Endothelial cell of umbilical vein (primary cell): ENCODE data around the gene TP73. TPM values are rescaled to one million over a fixed set of nuclear protein-coding genes. Genes with fewer than 3 reads are reported as not detected.
"Not testable (repeated sequence)": the region's sequence is repeated elsewhere in the genome, so short reads cannot be mapped to it uniquely, and the experiment has no call there.

Source experiments
- BruUV-seq: library from RNA; stranded (reverse); fragments of 400-500 nt; replicated peaks from 2 replicates; lab custom pipeline; 2021; lab: Mats Ljungman, UMichigan
- CTCF ChIA-PET: fragments of 300-600, 350-600 bp; sonication (Branson Sonifier 250); formaldehyde crosslinking; loops from one replicate; lab custom pipeline; 2021; ENCODE audit warnings: antibody characterized with exemption, inconsistent platforms; lab: Charles Lee
- POLR2A ChIA-PET: fragments of 300-600, 350-600 bp; sonication (Branson Sonifier 250); formaldehyde crosslinking; loops from one replicate; lab custom pipeline; 2021; ENCODE audit warnings: antibody characterized with exemption, inconsistent platforms; lab: Charles Lee
- DNase-seq: peaks from one replicate; pipeline ENCODE4 v3.0.0-alpha.2; 2011; ENCODE audit warnings: low read depth, low spot score
- FAIRE-seq: peaks from 2 replicates; lab custom pipeline; 2011; peaks lifted over from hg19 to GRCh38; lab: Jason Lieb, UNC
- H2AFZ ChIP-seq: 2 replicates; pipeline ENCODE4 v1.6.0; 2012; ENCODE audit warnings: low read depth, low read length, control low read depth, inconsistent platforms
- H3K27ac ChIP-seq: 2 replicates; pipeline ENCODE4 v1.5.1; 2011; ENCODE audit warnings: low read depth, mild to moderate bottlenecking, control low read depth, low read length, moderate library complexity; ENCODE audit not compliant: insufficient read depth
- H3K27me3 ChIP-seq, 2 experiments: 2 replicates each; pipeline versions ENCODE4 v1.6.0 to v1.6.1; 2011; ENCODE audit warnings: low read length in 2 of 2, mixed read lengths in 1 of 2; ENCODE audit not compliant: control insufficient read depth in 2 of 2, insufficient read depth in 2 of 2
- H3K36me3 ChIP-seq, 2 experiments: 2 replicates in 1 of 2; 3 replicates in 1 of 2; pipeline ENCODE4 v1.5.1; 2011; ENCODE audit warnings: low read length in 2 of 2, mild to moderate bottlenecking in 1 of 2, moderate library complexity in 1 of 2; ENCODE audit not compliant: control insufficient read depth in 2 of 2, insufficient read depth in 2 of 2; ENCODE audit errors: extremely low read depth in 1 of 2
- H3K4me1 ChIP-seq: 3 replicates; pipeline ENCODE4 v1.5.1; 2011; ENCODE audit warnings: mild to moderate bottlenecking, low read length; ENCODE audit not compliant: control insufficient read depth, insufficient read depth; ENCODE audit errors: extremely low read depth
- H3K4me2 ChIP-seq: 2 replicates; pipeline ENCODE4 v1.6.1; 2011; ENCODE audit warnings: low read length, control low read depth, mixed read lengths; ENCODE audit not compliant: insufficient read depth
- H3K4me3 ChIP-seq, 3 experiments: fragments of 200-600 bp in 1 of 3; sonication (generic), shearing (Covaris generic) in 1 of 3; replicated peaks in 1 of 3; 2 replicates each; pipeline ENCODE4 v1.5.1; 2011 to 2016; ENCODE audit warnings: control low read depth in 3 of 3, low read length in 3 of 3, mild to moderate bottlenecking in 2 of 3, inconsistent platforms in 1 of 3, low read depth in 1 of 3, moderate library complexity in 1 of 3; ENCODE audit not compliant: insufficient read depth in 1 of 3
- H3K79me2 ChIP-seq: 2 replicates; pipeline ENCODE4 v1.6.0; 2012; ENCODE audit warnings: low read length, inconsistent platforms; ENCODE audit not compliant: control insufficient read depth, insufficient read depth
- H3K9ac ChIP-seq: replicated peaks from 2 replicates; pipeline ENCODE3; 2011; ENCODE audit warnings: low read length, control low read depth; ENCODE audit not compliant: insufficient read depth; ENCODE audit errors: extremely low read depth
- H3K9me1 ChIP-seq: replicated peaks from 3 replicates; pipeline ENCODE4 v1.6.0; 2011; ENCODE audit warnings: mild to moderate bottlenecking, low read length; ENCODE audit not compliant: control insufficient read depth, insufficient read depth; ENCODE audit errors: extremely low read depth
- H3K9me3 ChIP-seq: replicated peaks from 2 replicates; pipeline ENCODE4 v1.5.1; 2012; ENCODE audit warnings: low read length, inconsistent platforms; ENCODE audit not compliant: control insufficient read depth, insufficient read depth
- H4K20me1 ChIP-seq: replicated peaks from 2 replicates; pipeline ENCODE3; 2011; ENCODE audit warnings: mild to moderate bottlenecking, low read length; ENCODE audit not compliant: control insufficient read depth, insufficient read depth; ENCODE audit errors: extremely low read depth
- CTCF ChIP-seq, 2 donors: IDR thresholded peaks; 1 replicate in 1 of 2; 2 replicates in 1 of 2; pipeline ENCODE4 v1.5.1; 2011; ENCODE audit warnings: low read length in 2 of 2, mild to moderate bottlenecking in 2 of 2, moderate library complexity in 2 of 2, control low read depth in 1 of 2, inconsistent platforms in 1 of 2, low read depth in 1 of 2; ENCODE audit not compliant: insufficient read depth in 1 of 2; ENCODE audit errors: extremely low read depth in 1 of 2
- EZH2 ChIP-seq: IDR thresholded peaks from 2 replicates; pipeline ENCODE4 v1.6.1; 2012; ENCODE audit warnings: borderline replicate concordance, low read depth, mild to moderate bottlenecking, moderate library complexity, low read length, inconsistent platforms; ENCODE audit not compliant: severe bottlenecking
- FOS ChIP-seq: IDR thresholded peaks from 2 replicates; pipeline ENCODE4 v1.6.1; 2011; ENCODE audit warnings: mild to moderate bottlenecking, low read length, moderate library complexity, borderline replicate concordance; ENCODE audit not compliant: insufficient read depth
- GATA2 ChIP-seq: IDR thresholded peaks from 2 replicates; pipeline ENCODE4 v1.7.0; 2011; ENCODE audit warnings: low read depth, mild to moderate bottlenecking, moderate library complexity, mixed read lengths, low read length; ENCODE audit not compliant: insufficient read length, insufficient read depth
- JUN ChIP-seq: IDR thresholded peaks from 2 replicates; pipeline ENCODE4 v1.6.1; 2011; ENCODE audit warnings: borderline replicate concordance, low read depth; ENCODE audit not compliant: insufficient read length, insufficient read depth
- MAX ChIP-seq: IDR thresholded peaks from 2 replicates; pipeline ENCODE4 v1.6.1; 2011; ENCODE audit not compliant: insufficient read depth, insufficient read length
- MYC ChIP-seq: IDR thresholded peaks from one replicate; pipeline ENCODE4 v1.6.1; 2011; ENCODE audit warnings: mild to moderate bottlenecking, low read depth, low read length
- POLR2A ChIP-seq: IDR thresholded peaks from 2 replicates; pipeline ENCODE4 v1.6.1; 2012; ENCODE audit warnings: low read depth, mild to moderate bottlenecking, control low read depth, low read length
- POLR2AphosphoS5 ChIP-seq: IDR thresholded peaks from 2 replicates; pipeline ENCODE4 v1.6.1; 2012; ENCODE audit warnings: low read depth, mild to moderate bottlenecking, control low read depth, low read length, moderate library complexity; ENCODE audit not compliant: insufficient read depth
- dilution Hi-C: fragments of 300-500 bp; cut with MboI; formaldehyde crosslinking; loops from one replicate; pipeline ENCODE4 v1.15.0; 2019; ENCODE audit warnings: low sequenced_read_pairs; ENCODE audit not compliant: extremely low pct_ligation_motif_present
- intact Hi-C: fragments of 100-400 bp; cut with micrococcal nuclease; formaldehyde crosslinking; loops from one replicate; pipeline ENCODE4 v1.10.0; 2022
- polyA plus RNA-seq, 4 experiments: library from polyadenylated mRNA; depleted of rRNA in 3 of 4; stranded (reverse) in 3 of 4; unstranded in 1 of 4; fragments of >200 nt; gene quantifications; 2 replicates each; pipeline versions ENCODE4 v1.2.1 to v1.2.3, GENCODE V29; 2011 to 2012; ENCODE audit warnings: missing spikeins in 1 of 4
- total RNA-seq: library from RNA; stranded (reverse); gene quantifications from 2 replicates; pipeline ENCODE4 v1.2.3, GENCODE V29; 2021

TP73 gene
- total and polyA plus RNA-seq, 2 donors (not counting 3 experiments of a cell fraction or from before 2014, with no cell fraction given), result 0.03 to 0.15 TPM

GRCh38 chr1:3724416-3725030 lies 72.2 kb downstream of the TP73 start:
- FAIRE-seq (peak; percentile 76), DNase-seq (peak; percentile 54)
- POLR2A ChIA-PET, result interaction anchor here (0.7 kb wide), 1 partner anchor 1194 kb away, joined by 11 read pairs; the partner anchor contains the start of gene HES5
- H4K20me1 ChIP-seq, H3K27me3 ChIP-seq, H3K36me3 ChIP-seq, H3K9me1 ChIP-seq, H3K9me3 ChIP-seq, H3K27ac ChIP-seq, BruUV-seq, H3K4me3 ChIP-seq, H3K79me2 ChIP-seq, dilution Hi-C loops, H3K9ac ChIP-seq, H3K4me2 ChIP-seq, H3K4me1 ChIP-seq, H2AFZ ChIP-seq: not testable (repeated sequence)
- peak; percentile 87 to 96 for TF ChIP-seq CTCF (IDR thresholded peaks at IDR 0.05; ENCODE audit: extremely low read depth in 1 of 2, insufficient read depth in 1 of 2, low read depth in 1 of 2, low read length in 2 of 2)
- CTCF ChIA-PET, result interaction anchor here (0.6 to 1.6 kb wide), 65 partner anchors 8 to 293 kb away, joined by 3 to 51 read pairs (median 4); partner anchors contain the start of genes CCDC27 and LRRC47
- intact Hi-C loops, result loop anchor here (1.0 to 5.0 kb wide), 5 partner anchors 29 to 271 kb away; no protein-coding TSS in a partner anchor

GRCh38 chr1:3725366-3725765 lies 73.0 kb downstream of the TP73 start:
- Histone ChIP-seq H2AFZ (no peak overlapping the region), H3K27me3 (no peaks in the 10 kb centered on the region), H3K36me3 (no peaks in the 10 kb centered on the region), H3K9me1 (no peaks in the 10 kb centered on the region), H4K20me1 (no peaks in the 10 kb centered on the region), H3K27ac (no peak overlapping the region), H3K79me2 (no peaks in the 10 kb centered on the region), H3K4me2 (no peak overlapping the region), H3K9me3 (no peaks in the 10 kb centered on the region), H3K4me3 (no peak overlapping the region), H3K9ac (no peak overlapping the region), H3K4me1 (no peaks in the 10 kb centered on the region)
- TF ChIP-seq POLR2A (no peak), GATA2 (no peak), POLR2AphosphoS5 (no peak), MAX (no peak), JUN (no peak), FOS (no peak), CTCF (IDR thresholded peaks at IDR 0.05; ENCODE audit: extremely low read depth in 1 of 2, insufficient read depth in 1 of 2, low read depth in 1 of 2, low read length in 2 of 2) (no peak), MYC (no peak), EZH2 (no peak)
- intact Hi-C loops, result no loop called here
- FAIRE-seq (no peak), DNase-seq (no peak)
- BruUV-seq, result no TSS peak
- CTCF ChIA-PET, result interaction anchor here (1.0 to 1.6 kb wide), 8 partner anchors 10 to 294 kb away, joined by 3 to 51 read pairs (median 6); no protein-coding TSS in a partner anchor
- POLR2A ChIA-PET, result no interaction called here
- dilution Hi-C loops, result no loop called here
